ENCODE results near the gene CBLC. TPM values are rescaled to one million over a fixed set of nuclear protein-coding genes. Genes with fewer than 3 reads are reported as not detected.
A peak's percentile ranks its signal among the peaks of the same experiment; 100 is the strongest.

CBLC gene
- polyA plus RNA-seq, 1 donor (not counting 4 experiments of a cell fraction or from before 2014, with no cell fraction given) = 27.8 TPM

- H3K79me2 ChIP-seq (ENCODE audit: control insufficient read depth, insufficient read depth, low read length) = peaks cover 13% of the 10 kb centered on the region
- H3K4me3 ChIP-seq (ENCODE audit: control insufficient read depth in 2 of 3, extremely low read depth in 1 of 3, insufficient read depth in 2 of 3, low read depth in 1 of 3, low read length in 3 of 3) = no peak overlapping the region
- dilution Hi-C loops (cut with MboI; ENCODE audit: extremely low pct_ligation_motif_present, low sequenced_read_pairs) = no loop called here
- TF ChIP-seq EZH2 (IDR thresholded peaks at IDR 0.05; ENCODE audit: low read length) (no peak), CTCF (optimal IDR thresholded peaks at IDR 0.05 in 1 of 3, IDR thresholded peaks at IDR 0.05 in 1 of 3, conservative IDR thresholded peaks at IDR 0.05 in 1 of 3; ENCODE audit: extremely low read depth in 1 of 3, insufficient read depth in 2 of 3, low read length in 3 of 3) (no peak)
- H3K27ac ChIP-seq (ENCODE audit: control insufficient read depth, insufficient read depth, low read length) = no peak overlapping the region
- no peaks in the 10 kb centered on the region for H3K9me3 ChIP-seq (ENCODE audit: control insufficient read depth, low read depth, low read length)
- H3K27me3 ChIP-seq (ENCODE audit: control insufficient read depth, extremely low read depth, insufficient read depth, low read length) = no peaks in the 10 kb centered on the region
- peaks cover 6 to 7% of the 10 kb centered on the region in 2 experiments for H3K36me3 ChIP-seq (ENCODE audit: control insufficient read depth in 2 of 2, extremely low read depth in 1 of 2, insufficient read depth in 2 of 2, low read length in 2 of 2)
- H3K4me2 ChIP-seq (ENCODE audit: control insufficient read depth, extremely low read depth, insufficient read depth, low read depth, low read length) = no peak overlapping the region
- no peaks in the 10 kb centered on the region for H4K20me1 ChIP-seq (ENCODE audit: control insufficient read depth, extremely low read depth, insufficient read depth, low read length)
- peaks cover 45% of the 10 kb centered on the region for H3K4me1 ChIP-seq (ENCODE audit: control insufficient read depth, extremely low read depth, insufficient read depth, low read length)
- H2AFZ ChIP-seq (ENCODE audit: control insufficient read depth, low read length) = no peak overlapping the region
- peak overlapping the region; percentile 34 for H3K9ac ChIP-seq (ENCODE audit: control insufficient read depth, extremely low read depth, insufficient read depth, low read length)
- no peak for FAIRE-seq
- DNase-seq (ENCODE audit: low read depth, low spot score) = no peak
- H3K9me1 ChIP-seq (ENCODE audit: control insufficient read depth, extremely low read depth, insufficient read depth, low read length) = peaks cover 4% of the 10 kb centered on the region
These were observed 31.1 kb upstream of the CBLC start for GRCh38 chr19:44746616-44746945.

- peaks cover 42% of the 10 kb centered on the region for H3K4me1 ChIP-seq (ENCODE audit: control insufficient read depth, extremely low read depth, insufficient read depth, low read length)
- peaks cover 13% of the 10 kb centered on the region for H3K79me2 ChIP-seq (ENCODE audit: control insufficient read depth, insufficient read depth, low read length)
- H3K9me3 ChIP-seq (ENCODE audit: control insufficient read depth, low read depth, low read length) = no peaks in the 10 kb centered on the region
- FAIRE-seq (peak; percentile 96), DNase-seq (ENCODE audit: low read depth, low spot score) (peak; percentile 91)
- no peaks in the 10 kb centered on the region for H3K27me3 ChIP-seq (ENCODE audit: control insufficient read depth, extremely low read depth, insufficient read depth, low read length)
- TF ChIP-seq EZH2 (IDR thresholded peaks at IDR 0.05; ENCODE audit: low read length) = no peak
- H3K9me1 ChIP-seq (ENCODE audit: control insufficient read depth, extremely low read depth, insufficient read depth, low read length) = peaks cover 4% of the 10 kb centered on the region
- H3K36me3 ChIP-seq (ENCODE audit: control insufficient read depth in 2 of 2, extremely low read depth in 1 of 2, insufficient read depth in 2 of 2, low read length in 2 of 2) = peaks cover 6 to 7% of the 10 kb centered on the region in 2 experiments
- H3K4me3 ChIP-seq (ENCODE audit: control insufficient read depth in 2 of 3, extremely low read depth in 1 of 3, insufficient read depth in 2 of 3, low read depth in 1 of 3, low read length in 3 of 3) = peak overlapping the region; percentile 35 to 87 (median 81)
- H3K4me2 ChIP-seq (ENCODE audit: control insufficient read depth, extremely low read depth, insufficient read depth, low read depth, low read length) = peak overlapping the region; percentile 99
- dilution Hi-C loops (cut with MboI; ENCODE audit: extremely low pct_ligation_motif_present, low sequenced_read_pairs) = no loop called here
- no peaks in the 10 kb centered on the region for H4K20me1 ChIP-seq (ENCODE audit: control insufficient read depth, extremely low read depth, insufficient read depth, low read length)
- peak overlapping the region; percentile 96 for H3K9ac ChIP-seq (ENCODE audit: control insufficient read depth, extremely low read depth, insufficient read depth, low read length)
- no peak overlapping the region for H2AFZ ChIP-seq (ENCODE audit: control insufficient read depth, low read length)
- H3K27ac ChIP-seq (ENCODE audit: control insufficient read depth, insufficient read depth, low read length) = peak overlapping the region; percentile 99
These were observed 30.5 kb upstream of the CBLC start for GRCh38 chr19:44746946-44747738.

All from keratinocyte (primary cell).